Upper lobe of left lung (tissue), 6 donors: ENCODE data around the gene C1QTNF5. TPM values are rescaled to one million over a fixed set of nuclear protein-coding genes. Genes with fewer than 3 reads are reported as not detected.

Experiments used
- ATAC-seq, 2 donors: fragments of 200-7000 bp; cut with Tn5 transposase; one replicate each; pipeline ENCODE4 v1.9.1; 2022; ENCODE audit warnings: mild to moderate bottlenecking in 2 of 2, moderate library complexity in 2 of 2; ENCODE audit not compliant: low FRiP score in 2 of 2
- DNase-seq, 2 donors: peaks; one replicate each; pipeline ENCODE4 v3.0.0-alpha.2; 2019 to 2020
- H3K27ac ChIP-seq, 4 donors: fragments of 200-600 bp; sonication (generic); one replicate each; pipeline ENCODE4 v1.5.1; 2016 to 2019
- H3K27me3 ChIP-seq, 4 donors: fragments of 200-600 bp; sonication (generic); one replicate each; pipeline ENCODE4 v1.5.1; 2017 to 2019
- H3K36me3 ChIP-seq, 4 donors: fragments of 200-600 bp; sonication (generic); one replicate each; pipeline ENCODE4 v1.5.1; 2016 to 2019
- H3K4me1 ChIP-seq, 4 donors: fragments of 200-600 bp; sonication (generic); one replicate each; pipeline ENCODE4 v1.5.1; 2018 to 2019
- H3K4me3 ChIP-seq, 4 donors: fragments of 200-600 bp; sonication (generic); one replicate each; pipeline ENCODE4 v1.5.1; 2017 to 2019; ENCODE audit warnings: mild to moderate bottlenecking in 2 of 4, moderate library complexity in 1 of 4
- H3K9me3 ChIP-seq, 4 donors: fragments of 200-600 bp; sonication (generic); one replicate each; pipeline ENCODE4 v1.5.1; 2018 to 2019
- CTCF ChIP-seq, 6 experiments: fragments of 450-650 bp in 4 of 6; fragments of 200-600 bp in 2 of 6; sonication (generic) in 2 of 6; IDR thresholded peaks; one replicate each; pipeline ENCODE4 v1.5.1; 2016 to 2019; ENCODE audit warnings: antibody characterized with exemption in 6 of 6
- EP300 ChIP-seq, 4 donors: sonication (generic); formaldehyde crosslinking; IDR thresholded peaks; one replicate each; pipeline ENCODE4 v1.5.1; 2017; ENCODE audit warnings: antibody characterized with exemption in 4 of 4, control low read depth in 2 of 4
- POLR2A ChIP-seq, 4 donors: fragments of 450-650 bp; IDR thresholded peaks; one replicate each; pipeline ENCODE4 v1.5.1; 2016 to 2017; ENCODE audit warnings: antibody characterized with exemption in 4 of 4, mild to moderate bottlenecking in 2 of 4
- POLR2AphosphoS5 ChIP-seq, 2 donors: sonication (generic); formaldehyde crosslinking; IDR thresholded peaks; one replicate each; pipeline ENCODE4 v1.5.1; 2017; ENCODE audit warnings: antibody characterized with exemption in 2 of 2
- WGBS, 2 donors: methylation state at CpG; one replicate each; pipeline ENCODE4 v1.1.5; 2017 to 2018; 5-methylcytosine and 5-hydroxymethylcytosine counted together
- total RNA-seq, 6 donors: library from RNA; depleted of rRNA in 4 of 6; stranded (reverse); fragments of >200 nt in 4 of 6; gene quantifications; one replicate each; pipeline versions ENCODE4 v1.1.0 to v1.2.1, GENCODE V29; 2016 to 2021
- donor health status: DM: no; HTN: no; CAD: no; lungs with moderate emphysema.
- donor health status: DM: no; HTN: yes; CAD: no; lungs with severe emphysema.

C1QTNF5 gene
- total RNA-seq, 6 donors from 2014 or later = 10.5 to 57.2 (median 26.4) TPM

- no peak for DNase-seq
- TF ChIP-seq CTCF (IDR thresholded peaks at IDR 0.05) (no peak), EP300 (IDR thresholded peaks at IDR 0.05) (no peak), POLR2A (IDR thresholded peaks at IDR 0.05) (no peak), POLR2AphosphoS5 (IDR thresholded peaks at IDR 0.05) (no peak)
- Histone ChIP-seq H3K27ac (peak overlapping the region in 3 of 4 donors; percentile 7 to 40 (median 26)), H3K36me3 (peaks cover 4 to 76% (median 36%) of the 10 kb centered on the region in 4 donors), H3K27me3 (no peaks in the 10 kb centered on the region), H3K9me3 (no peaks in the 10 kb centered on the region), H3K4me1 (peaks cover 0 to 6% (median 0%) of the 10 kb centered on the region in 4 donors), H3K4me3 (no peak overlapping the region)
- 95% methylated on average over 7 of the region's 7 CpGs for whole genome bisulfite sequencing, 2 donors
- ATAC-seq = no peak
These were observed 34.9 kb downstream of the C1QTNF5 start for GRCh38 chr11:119305556-119306372.

GRCh38 chr11:119303227-119303718 lies 37.4 kb downstream of the C1QTNF5 start:
- Histone ChIP-seq H3K4me1 (peaks cover 0 to 6% (median 0%) of the 10 kb centered on the region in 4 donors), H3K27me3 (no peaks in the 10 kb centered on the region), H3K36me3 (peaks cover 6 to 76% (median 50%) of the 10 kb centered on the region in 4 donors), H3K4me3 (no peak overlapping the region), H3K27ac (no peak overlapping the region), H3K9me3 (no peaks in the 10 kb centered on the region)
- no peak for TF ChIP-seq CTCF (IDR thresholded peaks at IDR 0.05)
- no peak for TF ChIP-seq POLR2A (IDR thresholded peaks at IDR 0.05)
- no peak for TF ChIP-seq POLR2AphosphoS5 (IDR thresholded peaks at IDR 0.05)
- TF ChIP-seq EP300 (IDR thresholded peaks at IDR 0.05) = no peak
- no peak for ATAC-seq
- no peak for DNase-seq
- 88 to 90% methylated on average over 5 of the region's 5 CpGs for WGBS, 2 donors

- H3K27me3 ChIP-seq = no peaks in the 10 kb centered on the region
- 81 to 90% methylated on average over 3 of the region's 3 CpGs for WGBS, 2 donors
- DNase-seq (no peak), ATAC-seq (no peak)
- TF ChIP-seq EP300 (IDR thresholded peaks at IDR 0.05) = no peak
- no peak for TF ChIP-seq POLR2AphosphoS5 (IDR thresholded peaks at IDR 0.05)
- no peak for TF ChIP-seq CTCF (IDR thresholded peaks at IDR 0.05)
- no peak for TF ChIP-seq POLR2A (IDR thresholded peaks at IDR 0.05)
- H3K9me3 ChIP-seq = no peaks in the 10 kb centered on the region
- H3K36me3 ChIP-seq = peaks cover 7 to 80% (median 61%) of the 10 kb centered on the region in 4 donors
- H3K4me1 ChIP-seq = no peaks in the 10 kb centered on the region
- H3K27ac ChIP-seq = no peak overlapping the region
- H3K4me3 ChIP-seq = no peak overlapping the region
These were observed 40.3 kb downstream of the C1QTNF5 start for GRCh38 chr11:119300198-119300964.

- DNase-seq = no peak
- Histone ChIP-seq H3K4me3 (no peak overlapping the region), H3K36me3 (peaks cover 7 to 78% (median 61%) of the 10 kb centered on the region in 4 donors), H3K27ac (no peak overlapping the region), H3K9me3 (no peaks in the 10 kb centered on the region), H3K27me3 (no peaks in the 10 kb centered on the region), H3K4me1 (no peaks in the 10 kb centered on the region)
- ATAC-seq = no peak
- 98 to 99% methylated on average over 9 of the region's 9 CpGs for WGBS, 2 donors
- TF ChIP-seq CTCF (IDR thresholded peaks at IDR 0.05) (no peak), POLR2A (IDR thresholded peaks at IDR 0.05) (no peak), EP300 (IDR thresholded peaks at IDR 0.05) (no peak), POLR2AphosphoS5 (IDR thresholded peaks at IDR 0.05) (no peak)
These were observed 41.3 kb downstream of the C1QTNF5 start for GRCh38 chr11:119299416-119299815.
